ENCODE measurements around the gene KIF26A.
"Not testable (repeated sequence)": the region's sequence is repeated elsewhere in the genome, so short reads cannot be mapped to it uniquely, and the experiment has no call there.

The KIF26A gene

DNA sequence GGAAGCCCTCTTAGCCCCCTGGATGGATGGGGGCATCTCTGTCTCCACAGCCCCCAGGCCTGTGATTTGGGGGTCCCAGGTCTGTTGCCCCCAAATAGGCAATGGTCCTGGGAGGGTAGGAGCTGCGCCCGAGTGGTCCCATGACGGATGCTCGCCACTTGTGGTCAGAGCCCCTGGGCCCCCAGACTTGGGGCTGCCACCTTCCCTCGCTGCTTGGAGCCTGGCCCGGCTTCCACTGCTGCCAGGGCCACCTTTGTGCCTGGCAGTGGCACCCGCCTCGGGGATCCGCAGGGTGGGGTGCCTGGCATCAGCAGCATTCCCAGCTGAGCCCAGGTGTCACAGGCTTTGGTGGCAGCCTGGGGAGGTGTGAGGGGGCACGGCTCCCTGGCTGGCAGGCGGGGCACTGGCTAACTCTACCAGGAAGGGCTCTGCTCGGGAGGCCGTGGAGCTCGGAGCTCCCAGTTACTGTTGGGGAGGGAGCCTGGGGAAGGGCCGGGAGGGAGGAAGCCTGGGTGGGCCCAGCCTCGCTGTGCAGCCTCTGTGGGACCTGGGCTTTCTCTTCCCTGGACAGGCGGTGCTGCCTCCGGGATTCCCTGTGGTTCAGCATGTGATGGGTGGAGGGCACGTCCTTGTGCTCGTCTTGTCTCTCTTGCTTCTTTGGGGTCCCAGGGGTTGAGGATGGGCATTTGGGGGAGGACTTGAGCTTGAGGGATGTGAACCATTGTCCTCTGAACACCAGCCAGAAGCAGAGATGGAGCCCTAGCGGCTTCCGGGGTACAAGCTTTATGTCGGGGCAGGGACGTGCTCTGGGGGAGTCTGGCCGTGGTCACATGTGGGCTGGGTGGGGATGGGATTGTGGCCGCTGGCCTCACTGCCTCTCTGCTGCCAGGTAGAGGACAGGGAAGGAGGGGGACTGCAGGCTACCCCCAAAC lies 5.4 kb downstream of the KIF26A start:
- DNase-seq (ENCODE audit: low read depth in 3 of 3, low spot score in 1 of 3): no peak

DNA sequence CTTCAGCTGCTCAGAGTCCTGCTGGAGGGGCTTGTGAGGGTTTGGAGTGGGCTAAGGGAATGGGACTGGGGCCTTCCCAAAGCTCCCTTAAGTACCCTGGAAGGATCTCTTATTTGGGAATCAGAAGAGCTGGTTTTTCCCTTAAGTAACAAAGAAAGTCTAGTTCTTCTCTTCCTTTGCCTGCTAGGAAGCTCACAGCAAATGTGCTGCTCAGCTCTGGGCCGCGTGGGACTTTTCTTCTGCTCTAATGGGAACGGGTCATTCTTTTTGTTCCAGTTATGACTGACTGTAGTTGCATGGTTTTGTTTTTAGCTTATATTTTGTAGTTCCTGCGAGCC lies 6.0 kb downstream of the KIF26A start:
- no peak for DNase-seq (ENCODE audit: low read depth in 3 of 3, low spot score in 1 of 3)

GRCh38 chr14:104144911-104145825 lies 6.8 kb downstream of the KIF26A start:
- no peak for DNase-seq (ENCODE audit: low read depth in 3 of 3, low spot score in 1 of 3)

DNA sequence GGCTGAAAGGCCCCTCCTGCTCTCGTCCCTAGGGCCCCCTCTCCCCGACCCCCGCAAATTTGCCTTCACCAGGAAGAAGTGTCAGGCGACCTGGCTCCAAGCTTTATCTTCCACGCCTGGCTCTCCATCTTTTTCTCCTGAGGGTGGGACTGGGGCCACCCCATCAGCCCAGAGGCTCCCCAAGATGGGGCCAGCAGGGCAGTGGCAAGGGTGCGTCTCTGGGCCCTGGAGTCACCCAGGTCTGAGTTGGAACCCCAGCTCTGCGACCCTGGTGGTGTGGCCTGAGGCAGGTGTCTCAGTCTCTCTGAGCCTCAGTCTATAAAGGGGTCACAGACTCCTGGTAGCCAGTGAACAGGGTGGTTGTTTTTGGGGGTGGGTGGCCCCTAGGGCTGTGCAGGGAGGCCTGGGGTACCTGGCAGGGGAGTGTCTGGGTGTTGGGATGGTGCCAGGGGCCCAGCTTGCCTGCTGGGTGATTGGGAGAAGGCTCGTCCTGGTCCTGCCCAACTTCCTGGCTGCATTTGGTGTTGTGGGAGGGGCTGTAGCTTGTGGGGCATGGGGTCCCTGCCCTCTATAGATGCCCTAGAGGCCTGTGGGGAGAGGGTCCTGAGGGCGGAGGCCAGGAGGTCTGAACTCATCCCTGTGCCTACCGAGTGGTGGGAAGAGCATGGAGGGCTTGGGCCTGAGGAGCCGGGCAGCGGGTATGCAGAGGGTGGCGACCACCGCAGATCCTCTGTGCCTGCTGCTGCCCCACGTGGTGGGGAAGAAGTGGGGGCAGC lies 7.6 kb downstream of the KIF26A start:
- DNase-seq (ENCODE audit: low read depth in 3 of 3, low spot score in 1 of 3): no peak

- DNase-seq (ENCODE audit: low read depth in 3 of 3, low spot score in 1 of 3): no peak
These were observed 8.4 kb downstream of the KIF26A start for GRCh38 chr14:104146651-104147345.

DNA sequence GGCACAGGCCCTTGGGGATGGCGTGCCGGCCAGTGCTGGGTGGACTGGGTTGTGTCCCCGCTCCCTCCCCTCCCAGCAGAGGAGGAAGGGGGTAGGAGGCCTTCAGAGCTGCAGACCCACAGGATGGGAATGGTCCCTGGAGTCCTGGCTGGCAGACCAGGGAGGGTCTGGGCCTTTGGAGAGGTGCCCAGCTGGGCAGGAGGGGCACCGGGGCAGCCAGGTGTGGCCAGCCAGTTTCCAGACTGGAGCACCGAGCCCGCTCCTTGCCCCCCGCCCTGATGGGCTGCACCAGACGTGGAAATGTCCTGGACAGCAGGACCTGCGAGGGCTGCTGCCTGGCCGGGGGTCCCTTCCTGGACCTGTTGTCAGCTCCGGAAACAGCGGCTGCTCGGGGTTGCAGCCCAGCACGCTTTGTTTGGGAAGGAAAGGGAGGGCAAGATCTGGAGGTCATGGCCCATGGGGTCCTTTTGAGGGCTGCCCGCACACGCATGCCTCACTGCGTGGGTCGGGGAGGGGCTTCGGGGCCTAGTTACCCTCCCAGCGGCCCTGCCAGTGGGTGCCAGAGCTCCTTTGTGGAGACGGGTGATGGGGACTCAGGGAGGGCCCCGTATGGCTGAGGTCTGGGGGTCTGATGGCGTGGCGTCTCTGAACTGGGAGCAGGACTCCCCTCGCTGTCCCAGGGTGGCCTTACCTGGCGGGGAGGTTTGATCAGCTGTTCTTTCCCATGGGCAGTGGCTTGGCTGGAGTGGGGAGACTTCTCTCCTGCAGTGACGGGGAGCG lies 9.1 kb downstream of the KIF26A start:
- no peak for DNase-seq (ENCODE audit: low read depth in 3 of 3, low spot score in 1 of 3)

- no peak for DNase-seq (ENCODE audit: low read depth in 3 of 3, low spot score in 1 of 3)
These were observed 10.3 kb downstream of the KIF26A start for GRCh38 chr14:104148433-104149277.

DNA sequence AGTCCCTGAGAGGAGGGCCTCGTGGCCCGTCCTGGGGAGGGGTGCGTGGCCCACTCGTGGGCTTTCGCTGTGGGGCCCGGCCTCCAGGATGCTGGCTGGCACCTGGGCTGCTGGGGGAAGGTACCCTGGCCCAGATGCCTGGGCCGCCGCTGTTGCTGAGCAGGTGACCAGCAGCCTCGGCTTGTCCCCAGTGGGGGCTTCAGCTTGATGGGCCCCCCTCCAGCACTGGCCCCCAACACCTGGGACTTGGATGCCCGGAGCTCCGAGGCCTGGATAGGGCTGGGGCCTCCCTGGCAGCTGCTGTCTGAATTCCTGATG lies 10.8 kb downstream of the KIF26A start:
- no peak for DNase-seq (ENCODE audit: low read depth in 3 of 3, low spot score in 1 of 3)

- DNase-seq (ENCODE audit: low read depth in 3 of 3, low spot score in 1 of 3): no peak
These were observed 11.3 kb downstream of the KIF26A start for GRCh38 chr14:104149617-104150135.

DNA sequence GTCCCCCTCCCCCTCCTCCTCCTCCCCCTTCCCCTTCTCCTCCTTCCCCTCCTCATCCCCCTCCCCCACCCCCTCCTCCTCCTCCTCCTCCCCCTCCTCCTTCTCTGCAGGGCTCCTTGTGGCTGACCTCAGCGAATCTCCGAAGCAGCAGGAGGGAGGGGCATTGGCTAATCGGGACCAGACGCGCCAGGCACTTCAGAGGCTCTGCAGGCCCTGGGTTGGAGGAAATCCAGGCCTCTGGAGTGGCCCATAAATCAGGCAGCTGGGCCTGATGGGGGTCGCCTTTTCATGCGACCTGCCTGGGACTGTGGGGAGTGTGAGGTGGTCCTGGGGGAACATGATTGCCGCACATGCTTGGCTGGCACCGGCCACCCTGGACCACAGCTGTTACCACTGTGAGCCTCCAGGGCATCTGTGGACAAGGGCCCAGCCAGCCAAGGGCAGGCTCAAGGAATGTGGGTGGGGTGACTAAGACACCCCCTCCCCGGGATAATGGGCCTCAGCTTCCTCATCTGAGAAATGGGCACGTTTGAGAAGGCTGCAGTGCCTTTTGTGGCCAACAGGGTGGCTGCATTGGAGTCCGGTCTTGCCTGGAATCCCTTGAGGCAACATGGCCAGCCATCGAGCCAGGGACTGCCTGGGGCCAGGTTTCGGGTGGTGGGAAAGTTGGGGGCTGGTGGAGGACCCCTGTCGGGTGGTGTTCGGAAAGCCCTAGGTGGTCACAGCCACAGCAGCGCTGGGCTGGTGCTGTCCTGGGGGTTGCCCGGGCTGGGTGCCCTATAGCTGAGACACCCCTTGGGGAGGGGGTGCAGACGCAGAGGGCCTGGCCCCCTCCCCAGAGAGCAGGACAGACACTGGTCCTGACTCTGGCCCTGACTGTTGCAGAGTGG lies 12.0 kb downstream of the KIF26A start:
- DNase-seq (ENCODE audit: low read depth in 3 of 3, low spot score in 1 of 3): no peak

DNA sequence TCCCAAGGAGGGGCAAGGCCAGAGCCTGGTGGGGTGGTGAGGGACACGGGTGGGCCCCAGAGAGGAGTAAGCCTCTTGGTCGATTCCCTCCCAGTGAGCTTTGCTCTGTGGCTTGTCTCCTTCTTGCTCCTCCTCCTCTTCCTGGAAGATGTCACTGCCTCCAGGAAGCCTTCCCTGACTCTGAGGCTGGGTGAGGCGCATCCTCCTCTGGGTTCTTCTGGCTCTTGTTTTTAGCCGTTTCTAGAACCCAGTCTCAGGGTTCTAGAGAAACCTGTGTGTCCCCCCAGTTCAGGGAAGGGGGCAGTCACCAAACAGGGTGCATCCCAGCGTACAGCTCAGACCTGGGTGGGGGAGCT lies 12.6 kb downstream of the KIF26A start:
- no peak for DNase-seq (ENCODE audit: low read depth in 3 of 3, low spot score in 1 of 3)

GRCh38 chr14:104151566-104152245 lies 13.3 kb downstream of the KIF26A start:
- no peak for DNase-seq (ENCODE audit: low read depth in 3 of 3, low spot score in 1 of 3)

- no peak for DNase-seq (ENCODE audit: low read depth in 3 of 3, low spot score in 1 of 3)
These were observed 13.8 kb downstream of the KIF26A start for GRCh38 chr14:104152246-104152575.

DNA sequence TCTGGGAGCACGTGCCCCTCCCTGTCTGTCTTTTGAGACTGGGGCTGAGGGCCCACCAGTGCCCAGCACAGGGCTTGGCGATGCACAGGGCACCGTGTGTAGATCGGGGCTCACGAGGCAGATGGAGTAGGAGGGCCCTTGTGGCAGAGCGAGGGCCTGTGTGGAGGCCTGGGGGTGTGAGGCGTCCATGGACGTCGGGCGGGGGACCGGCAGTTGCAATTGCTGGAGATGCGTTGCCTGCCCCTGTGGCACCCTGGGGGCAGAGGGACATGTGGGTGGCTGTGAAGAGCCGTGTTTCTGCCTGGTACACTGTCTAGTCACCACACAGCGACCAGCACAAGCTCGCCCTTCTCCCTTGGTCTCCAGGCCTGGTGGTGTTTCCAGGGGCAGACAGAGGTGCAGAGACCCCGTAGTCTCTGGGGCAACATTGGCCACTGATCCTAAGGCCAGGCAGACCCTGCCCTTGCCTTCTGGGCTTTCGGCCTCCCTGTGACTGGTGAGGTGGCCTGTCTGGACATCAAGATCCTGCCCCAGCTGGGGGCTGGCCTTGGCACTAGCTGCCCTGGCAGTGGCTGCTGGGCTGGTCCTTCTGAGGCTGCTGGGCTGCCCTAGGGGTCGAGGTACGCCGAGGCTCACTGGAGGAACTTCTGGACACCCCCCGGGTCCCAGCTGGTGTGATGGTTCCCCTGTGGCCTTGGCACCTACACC lies 14.5 kb downstream of the KIF26A start:
- no peak for DNase-seq (ENCODE audit: low read depth in 3 of 3, low spot score in 1 of 3)

DNA sequence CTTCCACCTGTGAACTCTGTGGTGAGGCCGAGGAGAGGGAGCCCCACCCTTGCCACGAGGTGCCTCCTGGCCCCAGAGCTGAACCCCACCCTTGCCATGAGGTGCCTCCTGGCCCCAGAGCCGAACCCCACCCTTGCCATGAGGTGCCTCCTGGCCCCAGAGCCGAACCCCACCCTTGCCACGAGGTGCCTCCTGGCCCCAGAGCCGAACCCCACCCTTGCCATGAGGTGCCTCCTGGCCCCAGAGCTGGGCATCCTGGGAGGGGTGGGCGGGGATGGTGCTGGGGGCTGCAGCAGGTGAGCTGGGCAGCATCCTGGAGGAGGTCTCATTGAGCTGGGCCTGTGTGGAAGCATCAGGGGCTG lies 15.0 kb downstream of the KIF26A start:
- DNase-seq (ENCODE audit: low read depth in 3 of 3, low spot score in 1 of 3): not testable (repeated sequence)

GRCh38 chr14:104154246-104154645 lies 15.9 kb downstream of the KIF26A start:
- no peak for DNase-seq (ENCODE audit: low read depth in 3 of 3, low spot score in 1 of 3)

GRCh38 chr14:104155513-104155912 lies 17.1 kb downstream of the KIF26A start:
- DNase-seq (ENCODE audit: low read depth in 3 of 3, low spot score in 1 of 3): no peak
